ENCODE data around the gene MAEL. TPM values are rescaled to one million over a fixed set of nuclear protein-coding genes. Genes with fewer than 3 reads are reported as not detected.

Gene MAEL
- total and polyA plus RNA-seq, 2 of the 8 experiments (the other 6 are each of a cell fraction or from before 2014, with no cell fraction given): 0.03 TPM; not detected in 1

GRCh38 chr1:166956872-166957271 is 32.2 kb upstream of the MAEL start (continued):
- no peak for TF ChIP-seq CHD7 (IDR thresholded peaks at IDR 0.05; ENCODE audit: insufficient replicate concordance, low read length)

Measured in H1 (cell line).